ENCODE results near the gene MED15. TPM values are rescaled to one million over a fixed set of nuclear protein-coding genes. Genes with fewer than 3 reads are reported as not detected.

MED15 gene
- total RNA-seq, 1 experiment from 2014 or later = 19.0 TPM

- in situ Hi-C loops (cut with HindIII; ENCODE audit: low sequenced_read_pairs) = no loop called here
- no peak for DNase-seq (ENCODE audit: low spot score)
Measured at GRCh38 chr22:20563466-20563906, 56.1 kb downstream of the MED15 start.

- no peak for DNase-seq (ENCODE audit: low spot score)
- in situ Hi-C loops (cut with HindIII; ENCODE audit: low sequenced_read_pairs) = no loop called here
Measured at GRCh38 chr22:20563941-20564371, 56.5 kb downstream of the MED15 start.

GRCh38 chr22:20565079-20565734 is 57.8 kb downstream of the MED15 start:
- DNase-seq (ENCODE audit: low spot score) = no peak
- in situ Hi-C loops (cut with HindIII; ENCODE audit: low sequenced_read_pairs) = no loop called here

- in situ Hi-C loops (cut with HindIII; ENCODE audit: low sequenced_read_pairs) = no loop called here
- DNase-seq (ENCODE audit: low spot score) = no peak
Measured at GRCh38 chr22:20565761-20566160, 58.4 kb downstream of the MED15 start.

- DNase-seq (ENCODE audit: low spot score) = no peak
- in situ Hi-C loops (cut with HindIII; ENCODE audit: low sequenced_read_pairs) = no loop called here
Measured at GRCh38 chr22:20566420-20567260, 59.2 kb downstream of the MED15 start.

- in situ Hi-C loops (cut with HindIII; ENCODE audit: low sequenced_read_pairs) = no loop called here
Measured at GRCh38 chr22:20567371-20567847, 60.0 kb downstream of the MED15 start.

GRCh38 chr22:20567993-20568417 is 60.6 kb downstream of the MED15 start:
- peak; percentile 37 for DNase-seq (ENCODE audit: low spot score)
- in situ Hi-C loops (cut with HindIII; ENCODE audit: low sequenced_read_pairs) = no loop called here

More at GRCh38 chr22:20567371-20567847, 60.0 kb downstream of the MED15 start:
- DNase-seq (ENCODE audit: low spot score) = no peak

GRCh38 chr22:20568502-20569058 is 61.2 kb downstream of the MED15 start:
- in situ Hi-C loops (cut with HindIII; ENCODE audit: low sequenced_read_pairs) = no loop called here
- DNase-seq (ENCODE audit: low spot score) = no peak

- no peak for DNase-seq (ENCODE audit: low spot score)
Measured at GRCh38 chr22:20569059-20570058, 61.9 kb downstream of the MED15 start.

GRCh38 chr22:20571078-20571503 is 63.7 kb downstream of the MED15 start:
- in situ Hi-C loops (cut with HindIII; ENCODE audit: low sequenced_read_pairs) = no loop called here
- DNase-seq (ENCODE audit: low spot score) = no peak

More at GRCh38 chr22:20569059-20570058, 61.9 kb downstream of the MED15 start:
- in situ Hi-C loops (cut with HindIII; ENCODE audit: low sequenced_read_pairs) = no loop called here

GRCh38 chr22:20571531-20572007 is 64.2 kb downstream of the MED15 start:
- in situ Hi-C loops (cut with HindIII; ENCODE audit: low sequenced_read_pairs) = no loop called here
- no peak for DNase-seq (ENCODE audit: low spot score)

GRCh38 chr22:20572132-20572802 is 64.9 kb downstream of the MED15 start:
- no peak for DNase-seq (ENCODE audit: low spot score)
- in situ Hi-C loops (cut with HindIII; ENCODE audit: low sequenced_read_pairs) = no loop called here

GRCh38 chr22:20573176-20573832 is 65.9 kb downstream of the MED15 start:
- no peak for DNase-seq (ENCODE audit: low spot score)
- in situ Hi-C loops (cut with HindIII; ENCODE audit: low sequenced_read_pairs) = no loop called here

GRCh38 chr22:20573833-20574615 is 66.6 kb downstream of the MED15 start:
- in situ Hi-C loops (cut with HindIII; ENCODE audit: low sequenced_read_pairs) = no loop called here
- no peak for DNase-seq (ENCODE audit: low spot score)

- no peak for DNase-seq (ENCODE audit: low spot score)
- in situ Hi-C loops (cut with HindIII; ENCODE audit: low sequenced_read_pairs) = no loop called here
Measured at GRCh38 chr22:20574920-20575353, 67.5 kb downstream of the MED15 start.

GRCh38 chr22:20575724-20576444 is 68.5 kb downstream of the MED15 start:
- in situ Hi-C loops (cut with HindIII; ENCODE audit: low sequenced_read_pairs) = no loop called here
- DNase-seq (ENCODE audit: low spot score) = no peak

All from G401 (cell line).